Uterus (tissue), 2 donors: ENCODE results near the gene IBTK.

Experiments
- POLR2A ChIP-seq, 2 donors: fragments of 450-650 bp; IDR thresholded peaks; one replicate each; pipeline ENCODE4 v1.6.1; 2016; ENCODE audit warnings: antibody characterized with exemption in 2 of 2, mild to moderate bottlenecking in 1 of 2, moderate library complexity in 1 of 2
- TF ChIP-seq, protein P1 (sequence below), 4 experiments: fragments of 200-600 bp in 2 of 4; fragments of 450-650 bp in 2 of 4; sonication (generic) in 2 of 4; IDR thresholded peaks; one replicate each; pipeline ENCODE4 v1.5.1; 2016 to 2019; ENCODE audit warnings: antibody characterized with exemption in 4 of 4, mild to moderate bottlenecking in 2 of 4, moderate library complexity in 1 of 4

GRCh38 chr6:82247505-82248272 lies at the start of gene IBTK:
- TF ChIP-seq, protein P1, sequence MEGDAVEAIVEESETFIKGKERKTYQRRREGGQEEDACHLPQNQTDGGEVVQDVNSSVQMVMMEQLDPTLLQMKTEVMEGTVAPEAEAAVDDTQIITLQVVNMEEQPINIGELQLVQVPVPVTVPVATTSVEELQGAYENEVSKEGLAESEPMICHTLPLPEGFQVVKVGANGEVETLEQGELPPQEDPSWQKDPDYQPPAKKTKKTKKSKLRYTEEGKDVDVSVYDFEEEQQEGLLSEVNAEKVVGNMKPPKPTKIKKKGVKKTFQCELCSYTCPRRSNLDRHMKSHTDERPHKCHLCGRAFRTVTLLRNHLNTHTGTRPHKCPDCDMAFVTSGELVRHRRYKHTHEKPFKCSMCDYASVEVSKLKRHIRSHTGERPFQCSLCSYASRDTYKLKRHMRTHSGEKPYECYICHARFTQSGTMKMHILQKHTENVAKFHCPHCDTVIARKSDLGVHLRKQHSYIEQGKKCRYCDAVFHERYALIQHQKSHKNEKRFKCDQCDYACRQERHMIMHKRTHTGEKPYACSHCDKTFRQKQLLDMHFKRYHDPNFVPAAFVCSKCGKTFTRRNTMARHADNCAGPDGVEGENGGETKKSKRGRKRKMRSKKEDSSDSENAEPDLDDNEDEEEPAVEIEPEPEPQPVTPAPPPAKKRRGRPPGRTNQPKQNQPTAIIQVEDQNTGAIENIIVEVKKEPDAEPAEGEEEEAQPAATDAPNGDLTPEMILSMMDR (IDR thresholded peaks at IDR 0.05), result no peak
- TF ChIP-seq POLR2A (IDR thresholded peaks at IDR 0.05), result peak; percentile 54 to 58
